HepG2 (cell line): Measurements from ENCODE around the gene DNAH8. TPM values are rescaled to one million over a fixed set of nuclear protein-coding genes. Genes with fewer than 3 reads are reported as not detected.

Experiments used
- ATAC-seq: fragments of 200-7000 bp; cut with Tn5 transposase; 3 replicates; pipeline ENCODE4 v1.9.1; 2020; ENCODE audit warnings: mild to moderate bottlenecking, moderate library complexity
- BruUV-seq: library from RNA; stranded (reverse); fragments of 400-500 nt; replicated peaks from 2 replicates; lab custom pipeline; 2021; lab: Mats Ljungman, UMichigan
- CTCF ChIA-PET: fragments of 300-600 bp; formaldehyde crosslinking; extraction: SDS; loops from one replicate; lab custom pipeline; 2021; ENCODE audit warnings: low total read pairs, inconsistent platforms, low intra/inter-chr PET ratio; lab: Yijun Ruan, JAX
- POLR2A ChIA-PET: fragments of 350-600 bp; sonication (Branson Sonifier 250); formaldehyde crosslinking; loops from one replicate; lab custom pipeline; 2020; ENCODE audit warnings: antibody characterized with exemption, inconsistent platforms; lab: Yijun Ruan, JAX
- DNase-seq: peaks from one replicate; pipeline ENCODE4 v3.0.0-alpha.2; 2015; ENCODE audit warnings: low spot score
- FAIRE-seq: peaks from 3 replicates; lab custom pipeline; 2011; peaks lifted over from hg19 to GRCh38; lab: Jason Lieb, UNC
- H2AFZ ChIP-seq: one replicate; pipeline ENCODE4 v1.6.1; 2011; ENCODE audit warnings: low read length, inconsistent platforms
- H3K27ac ChIP-seq: fragments of 300-600 bp; 3 replicates; pipeline ENCODE4 v1.8.0; 2011; ENCODE audit warnings: mixed run types, mild to moderate bottlenecking, mixed read lengths, low read length, inconsistent platforms; ENCODE audit not compliant: insufficient read depth; ENCODE audit errors: extremely low read length
- H3K27me3 ChIP-seq, 2 experiments: fragments of 200-600 bp in 1 of 2; 2 replicates in 1 of 2; 3 replicates in 1 of 2; pipeline versions ENCODE4 v1.6.0 to v1.8.0; 2011; ENCODE audit warnings: low read length in 2 of 2, mild to moderate bottlenecking in 2 of 2, moderate library complexity in 2 of 2, inconsistent platforms in 1 of 2; ENCODE audit not compliant: insufficient read depth in 2 of 2, control insufficient read depth in 1 of 2
- H3K36me3 ChIP-seq, 2 experiments: fragments of 200-600 bp in 1 of 2; replicated peaks in 1 of 2; 2 replicates in 1 of 2; 3 replicates in 1 of 2; pipeline versions ENCODE4 v1.5.1 to v1.8.0; 2011; ENCODE audit warnings: low read length in 2 of 2, inconsistent platforms in 1 of 2; ENCODE audit not compliant: insufficient read depth in 2 of 2, control insufficient read depth in 1 of 2
- H3K4me1 ChIP-seq: 2 replicates; pipeline ENCODE4 v1.5.1; 2012; ENCODE audit warnings: low read length, inconsistent platforms; ENCODE audit not compliant: insufficient read depth
- H3K4me2 ChIP-seq: 2 replicates; pipeline ENCODE4 v1.6.0; 2011; ENCODE audit warnings: low read depth, low read length, inconsistent platforms
- H3K4me3 ChIP-seq, 3 experiments: fragments of 200-600 bp in 1 of 3; sonication (generic), shearing (Covaris generic) in 1 of 3; replicated peaks in 1 of 3; 2 replicates each; pipeline ENCODE4 v1.5.1; 2011 to 2016; ENCODE audit warnings: low read length in 3 of 3, inconsistent platforms in 2 of 3, low read depth in 2 of 3, mild to moderate bottlenecking in 2 of 3, control low read depth in 1 of 3, mixed read lengths in 1 of 3; ENCODE audit not compliant: insufficient read depth in 1 of 3
- H3K79me2 ChIP-seq: one replicate; pipeline ENCODE4 v1.6.1; 2011; ENCODE audit warnings: low read length, inconsistent platforms; ENCODE audit not compliant: insufficient read depth
- H3K9ac ChIP-seq: 2 replicates; pipeline ENCODE4 v1.6.0; 2011; ENCODE audit warnings: mild to moderate bottlenecking, low read depth, low read length, inconsistent platforms; ENCODE audit not compliant: insufficient read depth
- H3K9me3 ChIP-seq: 2 replicates; pipeline ENCODE4 v1.5.1; 2012; ENCODE audit warnings: mild to moderate bottlenecking, low read length
- H4K20me1 ChIP-seq: 2 replicates; pipeline ENCODE4 v1.6.0; 2011; ENCODE audit warnings: inconsistent platforms, mild to moderate bottlenecking, low read length, moderate library complexity; ENCODE audit not compliant: insufficient read depth
- ATF5 ChIP-seq: sonication (generic); formaldehyde crosslinking; IDR thresholded peaks from 2 replicates; pipeline ENCODE4 v1.4.0; 2020; ENCODE audit warnings: mild to moderate bottlenecking, low read depth, missing genetic modification reagents
- GLI4 ChIP-seq: sonication (generic); formaldehyde crosslinking; IDR thresholded peaks from 2 replicates; pipeline ENCODE4 v1.5.1; 2020; ENCODE audit warnings: missing genetic modification reagents, mild to moderate bottlenecking, moderate library complexity, borderline replicate concordance
- GPN1 ChIP-seq: sonication (generic); formaldehyde crosslinking; IDR thresholded peaks from 2 replicates; pipeline ENCODE4 v1.5.1; 2020; ENCODE audit warnings: missing genetic modification reagents, borderline replicate concordance
- MED1 ChIP-seq: sonication (generic); formaldehyde crosslinking; IDR thresholded peaks from 2 replicates; pipeline ENCODE4 v1.4.0; 2020; ENCODE audit warnings: missing genetic modification reagents
- MEIS2 ChIP-seq: sonication (generic); formaldehyde crosslinking; IDR thresholded peaks from 2 replicates; pipeline ENCODE4 v1.9.0; 2021; ENCODE audit warnings: mild to moderate bottlenecking, missing genetic modification reagents
- MXD4 ChIP-seq: IDR thresholded peaks from 2 replicates; pipeline ENCODE4 v1.6.1; 2016; ENCODE audit warnings: mild to moderate bottlenecking, missing biosample characterization, missing genetic modification reagents
- NBN ChIP-seq: fragments of 450-650 bp; conservative IDR thresholded peaks from 2 replicates; pipeline ENCODE4 v1.6.1; 2017
- PITX1 ChIP-seq: sonication (generic); formaldehyde crosslinking; IDR thresholded peaks from 2 replicates; pipeline ENCODE4 v1.5.1; 2020; ENCODE audit warnings: mild to moderate bottlenecking, missing genetic modification reagents
- REPIN1 ChIP-seq: sonication (generic); formaldehyde crosslinking; IDR thresholded peaks from 2 replicates; pipeline ENCODE4 v1.8.0; 2022; ENCODE audit warnings: missing genetic modification reagents, low read depth, mild to moderate bottlenecking, borderline replicate concordance
- SMYD3 ChIP-seq: sonication (generic); formaldehyde crosslinking; IDR thresholded peaks from 2 replicates; pipeline ENCODE4 v1.8.1; 2023; ENCODE audit warnings: mild to moderate bottlenecking, missing genetic modification reagents
- SP140L ChIP-seq: sonication (generic); formaldehyde crosslinking; IDR thresholded peaks from 2 replicates; pipeline ENCODE4 v1.4.0; 2020; ENCODE audit warnings: missing genetic modification reagents, borderline replicate concordance
- ZBTB38 ChIP-seq: sonication (generic); formaldehyde crosslinking; IDR thresholded peaks from 2 replicates; pipeline ENCODE4 v1.5.1; 2020; ENCODE audit warnings: mild to moderate bottlenecking, missing genetic modification reagents
- ZFYVE20 ChIP-seq: sonication (generic); formaldehyde crosslinking; IDR thresholded peaks from 2 replicates; pipeline ENCODE4 v1.8.0; 2023; ENCODE audit warnings: low read depth, mild to moderate bottlenecking, moderate library complexity, missing genetic modification reagents, borderline replicate concordance
- ZNF235 ChIP-seq: sonication (generic); formaldehyde crosslinking; IDR thresholded peaks from 2 replicates; pipeline ENCODE4 v1.8.1; 2023; ENCODE audit warnings: mild to moderate bottlenecking, missing genetic modification reagents, borderline replicate concordance
- ZNF331 ChIP-seq: sonication (generic); formaldehyde crosslinking; IDR thresholded peaks from 2 replicates; pipeline ENCODE4 v1.4.0; 2020; ENCODE audit warnings: missing genetic modification reagents
- ZNF441 ChIP-seq: sonication (generic); formaldehyde crosslinking; IDR thresholded peaks from 2 replicates; pipeline ENCODE4 v1.7.0; 2021; ENCODE audit warnings: missing genetic modification reagents, borderline replicate concordance
- WGBS: methylation state at CpG from one replicate; pipeline ENCODE4 v1.1.6; 2017; ENCODE audit warnings: low lambda C conversion rate; 5-methylcytosine and 5-hydroxymethylcytosine counted together
- in situ Hi-C: cut with HindIII; loops from 2 replicates; pipeline ENCODE4 v1.10.0; 2017; ENCODE audit warnings: low pct_unique_long_range_greater_than_20kb; ENCODE audit not compliant: extremely low pct_ligation_motif_present
- intact Hi-C: fragments of 100-400 bp; cut with micrococcal nuclease; formaldehyde crosslinking; loops from one replicate; pipeline ENCODE4 v1.10.0; 2022; ENCODE audit not compliant: unreplicated experiment
- polyA plus RNA-seq, 8 experiments: library from polyadenylated mRNA; depleted of rRNA in 3 of 8; stranded (reverse) in 7 of 8; unstranded in 1 of 8; fragments of >200 nt; fragmentation: Illumina TruSeq in 4 of 8; extraction: Trizol in 4 of 8; gene quantifications; 2 replicates each; pipeline versions ENCODE4 v1.2.1 to v1.2.3, GENCODE V29; 2011 to 2016; ENCODE audit warnings: low read depth in 4 of 8, missing spikeins in 1 of 8, mixed read lengths in 1 of 8; ENCODE audit not compliant: insufficient read depth in 1 of 8
- total RNA-seq, 5 experiments: library from RNA; depleted of rRNA; stranded (reverse); fragments of >200 nt; fragmentation: Illumina TruSeq; extraction: Trizol; gene quantifications; 2 replicates each; pipeline ENCODE4 v1.2.3, GENCODE V29; 2016; ENCODE audit warnings: low read depth in 1 of 5
- TF ChIP-seq, protein P1 (sequence below): sonication (generic); formaldehyde crosslinking; IDR thresholded peaks from 2 replicates; pipeline ENCODE4 v1.8.1; 2023; ENCODE audit warnings: missing genetic modification reagents, mild to moderate bottlenecking, borderline replicate concordance
- TF ChIP-seq, protein P2 (sequence below): IDR thresholded peaks from 2 replicates; pipeline ENCODE4 v1.6.1; 2018; ENCODE audit warnings: missing genetic modification reagents, mild to moderate bottlenecking, missing compliant biosample characterization

The DNAH8 gene
- total and polyA plus RNA-seq, 2 of the 13 experiments (the other 11 are each of a cell fraction or from before 2014, with no cell fraction given) = not detected

DNA sequence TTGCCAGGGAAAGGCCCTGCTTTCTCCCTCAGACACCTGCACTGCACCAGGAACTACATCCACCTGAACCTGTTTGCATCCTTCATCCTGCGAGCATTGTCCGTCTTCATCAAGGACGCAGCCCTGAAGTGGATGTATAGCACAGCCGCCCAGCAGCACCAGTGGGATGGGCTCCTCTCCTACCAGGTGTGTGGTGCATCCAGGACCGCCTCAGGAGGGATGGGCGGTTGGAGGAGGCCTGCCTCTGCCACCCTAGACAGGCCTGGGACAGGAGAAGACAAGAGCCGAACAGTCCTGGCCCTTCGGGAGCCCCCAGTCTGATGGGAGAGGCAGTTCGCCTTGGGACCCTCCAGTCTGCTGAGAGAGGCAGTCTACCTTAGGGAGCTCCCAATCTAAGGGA lies 357.7 kb downstream of the DNAH8 start:
- no TSS peak for BruUV-seq

More for the DNA sequence above, 357.7 kb downstream of the DNAH8 start:
- Histone ChIP-seq H3K36me3 (no peaks in the 10 kb centered on the region), H3K4me1 (no peaks in the 10 kb centered on the region), H4K20me1 (no peaks in the 10 kb centered on the region), H3K4me2 (no peak overlapping the region), H3K27me3 (peaks cover 8 to 9% of the 10 kb centered on the region in 2 experiments; a peak in 4 of 5 replicates), H3K9ac (no peak overlapping the region), H3K4me3 (no peak overlapping the region), H3K27ac (no peak overlapping the region), H2AFZ (no peak overlapping the region), H3K79me2 (no peaks in the 10 kb centered on the region), H3K9me3 (no peaks in the 10 kb centered on the region)
- POLR2A ChIA-PET = no interaction called here
- no peak for DNase-seq
- TF ChIP-seq GLI4 (CRISPR knock-in tag) (no peak), ZFYVE20 (no peak), MED1 (CRISPR knock-in tag) (no peak), MEIS2 (CRISPR knock-in tag) (no peak), ZNF235 (CRISPR knock-in tag) (no peak), SMYD3 (CRISPR knock-in tag) (no peak), ZNF331 (CRISPR knock-in tag) (no peak), MXD4 (no peak), PITX1 (no peak), GPN1 (CRISPR knock-in tag) (no peak), ATF5 (CRISPR knock-in tag) (no peak), ZBTB38 (CRISPR knock-in tag) (no peak), SP140L (CRISPR knock-in tag) (no peak), REPIN1 (CRISPR knock-in tag) (no peak), NBN (no peak), ZNF441 (CRISPR knock-in tag) (no peak)
- TF ChIP-seq, protein P1, sequence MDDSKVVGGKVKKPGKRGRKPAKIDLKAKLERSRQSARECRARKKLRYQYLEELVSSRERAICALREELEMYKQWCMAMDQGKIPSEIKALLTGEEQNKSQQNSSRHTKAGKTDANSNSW (CRISPR knock-in tag) = no peak
- TF ChIP-seq, protein P2, sequence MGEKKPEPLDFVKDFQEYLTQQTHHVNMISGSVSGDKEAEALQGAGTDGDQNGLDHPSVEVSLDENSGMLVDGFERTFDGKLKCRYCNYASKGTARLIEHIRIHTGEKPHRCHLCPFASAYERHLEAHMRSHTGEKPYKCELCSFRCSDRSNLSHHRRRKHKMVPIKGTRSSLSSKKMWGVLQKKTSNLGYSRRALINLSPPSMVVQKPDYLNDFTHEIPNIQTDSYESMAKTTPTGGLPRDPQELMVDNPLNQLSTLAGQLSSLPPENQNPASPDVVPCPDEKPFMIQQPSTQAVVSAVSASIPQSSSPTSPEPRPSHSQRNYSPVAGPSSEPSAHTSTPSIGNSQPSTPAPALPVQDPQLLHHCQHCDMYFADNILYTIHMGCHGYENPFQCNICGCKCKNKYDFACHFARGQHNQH (CRISPR knock-in tag) = no peak
- in situ Hi-C loops (no loop called here), intact Hi-C loops (no loop called here)
- no peak; the same call in 2 of the 3 replicates for ATAC-seq
- CTCF ChIA-PET = no interaction called here
- WGBS = 64% methylated on average over 9 of the region's 9 CpGs
- FAIRE-seq = no peak
